GM21737 (cell line): ENCODE results near the gene TNFRSF19.

ENCODE experiments used
- ATAC-seq: cut with Tn5 transposase; IDR thresholded peaks from one replicate; pipeline ENCODE4 v1.9.1; 2021; ENCODE audit warnings: mild to moderate bottlenecking, moderate library complexity; ENCODE audit not compliant: unreplicated experiment

The TNFRSF19 gene

DNA sequence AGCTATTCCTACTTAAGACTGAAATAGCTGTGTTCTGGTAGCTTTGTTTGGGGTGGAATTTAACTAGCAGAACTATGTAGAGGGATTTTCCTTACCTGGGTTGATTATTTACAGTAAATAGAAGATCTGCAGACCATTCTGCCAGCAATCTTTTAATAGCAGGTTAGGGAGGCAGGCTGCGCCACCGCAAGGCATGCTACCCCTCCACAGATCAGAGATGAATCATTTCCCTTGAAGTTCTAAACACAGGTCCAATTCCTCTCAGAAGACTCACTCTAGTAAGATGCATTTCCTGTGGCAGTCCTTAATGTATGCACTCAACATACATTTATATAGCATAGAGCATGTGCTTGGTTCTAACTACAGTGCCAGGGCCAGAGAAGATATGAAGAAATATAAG lies 109.0 kb downstream of the TNFRSF19 start:
- ATAC-seq, result no peak

DNA sequence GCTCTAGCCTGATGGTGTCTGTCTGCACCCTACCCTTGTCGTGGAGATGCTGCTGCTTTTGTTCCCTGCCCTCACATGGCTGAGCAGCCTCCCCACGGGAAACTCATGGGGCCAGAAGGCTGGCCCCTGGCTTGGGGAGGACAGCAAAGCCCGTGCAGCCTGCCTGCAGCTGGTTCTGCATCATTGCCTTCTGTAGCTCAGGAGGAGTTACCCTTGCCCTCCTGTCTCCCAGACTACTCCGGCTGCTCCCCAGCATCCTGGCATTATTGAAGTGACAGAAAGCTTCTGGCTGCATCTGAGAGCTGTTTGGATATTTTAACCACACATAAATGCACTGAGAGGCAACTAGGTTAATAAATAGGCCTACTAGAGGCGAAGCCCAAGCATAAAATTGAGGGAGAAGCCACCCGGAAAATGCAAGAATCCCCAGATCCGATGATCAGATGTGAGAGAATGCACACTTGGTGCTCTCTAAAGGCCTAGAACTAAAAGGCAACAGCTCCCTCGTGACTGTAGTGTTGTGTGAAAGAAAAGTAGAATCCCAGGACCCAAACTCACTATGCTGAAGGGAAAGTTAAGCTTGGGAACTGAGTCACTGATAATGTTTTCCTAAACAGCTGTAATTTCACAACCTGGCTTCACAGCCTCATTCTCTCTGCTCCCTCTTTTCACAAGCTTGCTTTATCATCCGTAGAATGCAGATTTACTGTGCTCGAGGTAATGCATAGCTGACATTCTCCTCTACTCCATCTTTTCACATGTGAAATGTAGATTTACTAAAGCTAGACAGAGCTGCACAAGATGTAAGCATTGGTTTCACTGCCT lies 110.8 kb downstream of the TNFRSF19 start:
- ATAC-seq, result no peak

DNA sequence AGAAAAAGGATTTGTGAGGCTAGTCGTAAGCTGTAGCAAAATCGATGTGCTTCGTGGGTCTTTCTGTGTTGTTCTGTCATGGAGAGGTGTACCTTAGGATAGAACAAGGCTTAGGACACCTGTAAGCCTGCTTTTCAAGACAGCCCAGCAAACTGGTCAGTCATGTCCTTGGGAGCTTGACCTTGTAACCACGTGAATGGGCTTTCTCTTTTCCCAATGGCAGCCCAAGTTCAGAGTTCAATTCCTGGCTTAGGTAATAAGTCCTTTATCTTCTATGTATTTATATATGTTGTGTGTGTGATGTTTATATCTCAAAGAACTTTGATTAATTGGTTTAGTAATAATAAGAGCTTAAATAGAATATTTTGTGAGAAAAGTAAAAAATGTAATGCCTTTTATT lies 112.9 kb downstream of the TNFRSF19 start:
- no peak for ATAC-seq

DNA sequence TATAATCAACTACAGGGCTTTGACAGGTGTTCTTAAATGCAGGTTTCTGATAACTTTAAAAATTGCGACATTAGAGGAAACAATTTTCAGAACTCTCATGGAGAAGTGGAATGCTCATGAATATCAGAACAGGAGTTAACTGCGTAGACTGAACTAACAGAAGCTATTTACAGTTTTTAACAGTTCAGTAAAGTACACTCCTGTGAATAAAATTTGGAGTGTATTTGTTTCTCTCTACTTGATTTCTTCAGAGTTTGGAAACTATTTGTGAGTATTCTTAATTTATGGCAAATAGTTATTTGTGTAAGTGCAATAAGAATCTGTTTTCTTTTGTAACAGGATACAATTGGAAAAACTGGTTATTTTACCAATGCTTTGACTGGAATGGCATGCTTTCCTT lies 114.4 kb downstream of the TNFRSF19 start:
- no peak for ATAC-seq

DNA sequence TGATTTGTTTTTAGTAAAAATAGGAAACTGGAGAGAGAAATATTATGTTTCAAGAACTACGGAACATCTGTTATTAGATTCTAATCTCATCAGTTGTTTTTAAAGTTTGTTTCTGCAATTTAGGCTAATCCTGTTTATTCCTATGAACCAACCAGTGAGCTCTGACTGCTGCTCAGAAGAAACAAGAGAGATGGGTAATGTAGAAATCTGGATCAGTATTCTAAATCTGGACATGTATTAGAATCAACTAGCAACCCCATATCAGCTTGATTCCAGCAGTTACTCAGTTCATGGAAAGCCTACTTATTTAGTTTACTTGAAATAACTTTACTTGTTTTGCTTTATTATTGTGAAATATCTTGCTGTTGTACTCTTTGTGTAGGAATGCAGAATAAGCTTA lies 115.2 kb downstream of the TNFRSF19 start:
- ATAC-seq, result no peak

DNA sequence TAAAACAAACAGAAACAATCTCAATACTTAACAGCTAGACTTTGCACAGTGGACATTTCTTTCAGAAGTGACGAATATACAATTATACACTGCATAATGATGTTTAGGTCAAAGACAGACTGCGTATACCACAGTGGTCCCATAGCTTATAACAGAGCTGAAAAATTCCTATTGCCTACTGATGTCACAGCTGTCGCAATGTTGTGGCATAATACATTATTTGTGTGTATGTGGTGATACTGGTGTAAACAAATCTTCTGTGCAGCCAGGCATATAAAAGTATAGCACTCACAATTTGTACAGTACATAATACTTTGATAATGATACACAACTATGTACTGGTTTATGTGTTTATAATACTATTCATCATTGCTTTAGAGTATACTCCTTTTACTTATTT lies 116.7 kb downstream of the TNFRSF19 start:
- no peak for ATAC-seq

DNA sequence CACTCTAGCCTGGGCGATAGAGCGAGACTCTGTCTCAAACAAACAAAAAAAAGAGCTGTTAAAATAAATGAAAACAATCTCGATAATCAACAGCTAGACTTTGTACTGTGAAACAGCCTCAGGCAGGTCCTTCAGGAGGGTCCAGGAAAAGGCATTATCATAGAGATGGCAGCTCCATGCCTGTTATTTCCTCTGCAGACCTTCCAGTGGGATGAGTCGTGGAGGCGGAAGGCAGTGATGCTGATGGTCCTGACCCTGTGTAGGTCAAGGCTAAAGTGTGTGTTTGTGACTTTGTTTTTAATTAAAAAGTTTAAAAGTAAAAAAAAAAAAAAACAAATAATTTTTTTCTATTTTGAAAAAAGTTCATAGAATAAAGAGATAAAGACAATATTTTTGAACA lies 117.4 kb downstream of the TNFRSF19 start:
- ATAC-seq, result no peak

DNA sequence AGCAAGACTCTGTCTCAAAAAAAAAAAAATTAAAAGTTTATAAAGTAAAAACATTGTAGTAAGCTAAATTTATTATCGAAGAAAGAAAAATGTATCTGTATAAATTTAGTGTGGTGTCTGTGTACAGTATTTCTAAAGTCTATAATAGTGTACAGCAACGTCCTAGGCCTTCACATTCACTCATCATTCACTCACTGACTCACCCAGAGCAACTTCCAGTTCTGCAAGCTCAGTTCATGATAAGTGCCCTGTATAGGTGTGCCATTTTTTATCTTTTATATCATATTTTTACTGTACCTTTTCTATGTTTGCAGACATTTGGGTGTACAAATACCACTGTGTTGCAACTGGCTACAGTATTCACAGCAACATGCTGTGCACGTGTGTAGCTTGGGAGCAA lies 118.1 kb downstream of the TNFRSF19 start:
- no peak for ATAC-seq

DNA sequence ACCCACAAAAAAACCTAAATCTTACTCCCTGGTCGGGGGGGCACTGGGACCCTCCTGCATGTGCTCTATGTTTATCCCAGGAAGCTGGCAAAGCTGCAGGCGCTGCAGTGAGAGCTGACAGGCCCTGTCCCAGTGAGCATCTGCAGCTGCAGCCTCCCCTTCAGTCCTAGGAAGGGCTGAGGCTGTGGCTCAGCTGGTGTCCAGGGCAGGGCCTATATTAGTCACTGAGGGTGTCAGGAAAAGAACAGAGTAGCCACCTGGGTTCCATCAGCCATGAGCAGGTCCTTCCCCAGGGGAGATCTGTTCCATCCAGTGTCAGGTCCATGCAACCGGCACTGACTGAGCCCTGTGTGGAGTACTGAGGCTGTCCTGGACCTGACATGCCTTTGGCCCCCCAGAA lies 120.5 kb downstream of the TNFRSF19 start:
- ATAC-seq, result no peak

DNA sequence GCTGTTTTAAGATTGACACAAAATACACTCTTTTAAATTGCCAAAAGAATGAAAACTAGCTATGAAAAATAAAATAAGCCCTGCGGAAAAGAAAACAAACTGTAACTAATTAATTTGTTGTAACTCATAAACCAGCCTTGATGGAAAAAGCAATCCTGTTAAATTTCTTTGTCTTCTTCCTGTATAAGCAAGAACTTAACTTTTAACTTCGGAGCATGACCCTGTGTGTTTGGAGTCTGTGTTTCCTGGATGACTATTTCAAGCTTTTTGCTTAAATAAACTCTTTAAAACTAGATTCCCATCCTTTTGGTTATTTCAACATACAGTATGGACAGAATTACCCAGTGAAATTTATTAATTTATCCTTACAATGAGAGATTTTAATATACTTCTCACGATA lies 122.6 kb downstream of the TNFRSF19 start:
- ATAC-seq, result no peak

DNA sequence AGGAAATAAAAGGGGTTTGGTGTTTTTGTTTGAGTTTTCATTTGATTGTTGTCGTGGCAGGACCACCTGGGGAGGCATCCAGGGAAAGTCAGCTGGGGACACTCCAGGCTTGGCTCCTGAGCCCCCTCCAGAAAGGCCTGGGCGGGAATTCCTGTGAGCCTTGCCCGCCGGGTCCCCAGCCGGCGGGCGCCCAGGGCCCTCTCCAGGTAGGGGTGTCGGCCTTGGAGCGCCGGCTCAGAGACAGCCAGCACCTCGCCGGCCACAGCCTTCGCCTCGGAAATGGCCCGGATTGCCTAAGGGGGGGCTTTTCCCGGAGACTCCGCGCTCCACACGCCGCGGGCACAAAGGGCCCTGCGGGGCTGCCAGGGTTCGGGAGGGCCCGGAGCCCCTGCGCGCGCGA lies 125.0 kb downstream of the TNFRSF19 start:
- ATAC-seq, result no peak

DNA sequence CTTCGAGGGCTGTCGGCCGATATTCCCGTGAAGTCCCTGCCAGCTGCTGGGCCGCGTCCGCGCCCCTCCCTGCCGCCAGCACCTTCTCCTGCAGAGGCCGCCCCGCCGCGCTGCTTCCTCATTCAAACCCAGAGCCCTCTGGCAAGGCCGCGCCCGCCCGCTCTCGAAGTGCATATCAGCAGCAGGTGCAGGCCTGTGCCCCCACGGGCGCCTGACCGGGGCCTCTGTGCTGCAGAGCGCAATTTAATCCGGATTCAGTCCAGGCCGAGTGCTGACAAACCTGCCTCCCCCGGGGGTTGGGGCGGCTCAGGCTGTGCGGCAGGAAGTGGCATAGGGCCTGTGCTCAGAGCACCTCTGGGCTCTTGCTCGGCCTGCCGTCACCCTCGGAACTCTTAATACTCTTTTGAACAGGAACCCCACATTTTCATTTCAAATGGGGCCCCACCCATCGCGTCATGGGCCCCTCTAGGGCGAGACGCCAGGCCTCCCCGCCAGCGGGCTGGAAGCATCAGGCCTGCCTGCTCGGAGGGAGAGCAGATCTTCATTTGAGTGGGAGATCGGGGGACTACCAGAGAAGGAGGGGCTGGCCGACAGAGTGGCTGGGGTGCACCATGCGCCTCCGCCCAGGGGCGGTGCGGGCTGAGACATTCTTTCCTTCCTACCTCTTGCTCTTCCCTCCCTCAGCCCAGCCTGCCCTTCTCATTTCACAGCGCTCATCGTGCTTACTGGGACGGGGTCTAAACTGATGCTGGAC lies 125.7 kb downstream of the TNFRSF19 start:
- peak; percentile 97 for ATAC-seq

DNA sequence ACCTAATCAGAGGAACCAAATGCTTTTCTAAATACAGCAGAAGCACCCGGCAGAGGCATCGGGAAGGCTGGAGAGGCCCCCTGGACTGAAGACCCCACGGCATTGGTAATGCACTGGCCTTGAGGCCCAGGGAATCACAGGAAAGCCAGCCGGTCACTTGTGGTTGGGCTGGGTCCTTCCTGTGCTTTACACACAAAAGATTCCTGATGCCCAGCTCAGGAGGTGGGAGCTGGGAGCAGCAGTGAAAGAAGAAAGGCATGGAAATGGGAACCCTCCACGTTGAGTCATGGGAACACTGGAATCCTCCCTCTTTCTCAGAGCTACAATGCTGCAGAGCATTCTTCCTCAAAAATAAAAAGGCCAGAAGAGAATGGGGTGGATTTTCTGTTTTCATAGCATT lies 126.4 kb downstream of the TNFRSF19 start:
- no peak for ATAC-seq

DNA sequence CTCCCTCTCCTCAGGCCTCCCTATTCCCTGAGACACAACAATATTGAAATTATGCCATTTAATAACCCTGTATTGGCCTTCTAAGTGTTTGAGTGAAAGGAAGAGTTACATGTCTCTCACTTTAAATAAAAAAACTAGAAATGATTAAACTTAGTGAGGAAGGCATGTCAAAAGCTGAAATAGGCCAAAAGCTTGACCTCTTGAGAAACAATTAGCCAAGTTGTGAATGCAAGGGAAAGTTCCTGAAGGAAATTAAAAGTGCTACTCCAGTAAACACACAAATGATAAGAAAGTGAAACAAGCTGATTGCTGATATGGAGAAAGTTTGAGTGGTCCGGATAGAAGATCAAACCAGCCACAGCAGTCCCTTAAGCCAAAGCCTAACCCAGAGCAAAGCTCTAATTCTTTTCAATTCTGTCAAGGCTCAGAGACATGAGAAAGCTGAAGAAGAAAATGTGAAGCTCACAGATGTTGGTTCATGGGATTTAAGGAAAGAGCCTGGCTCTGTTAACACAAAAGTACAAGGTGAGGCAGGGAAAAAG lies 127.6 kb downstream of the TNFRSF19 start:
- no peak for ATAC-seq

DNA sequence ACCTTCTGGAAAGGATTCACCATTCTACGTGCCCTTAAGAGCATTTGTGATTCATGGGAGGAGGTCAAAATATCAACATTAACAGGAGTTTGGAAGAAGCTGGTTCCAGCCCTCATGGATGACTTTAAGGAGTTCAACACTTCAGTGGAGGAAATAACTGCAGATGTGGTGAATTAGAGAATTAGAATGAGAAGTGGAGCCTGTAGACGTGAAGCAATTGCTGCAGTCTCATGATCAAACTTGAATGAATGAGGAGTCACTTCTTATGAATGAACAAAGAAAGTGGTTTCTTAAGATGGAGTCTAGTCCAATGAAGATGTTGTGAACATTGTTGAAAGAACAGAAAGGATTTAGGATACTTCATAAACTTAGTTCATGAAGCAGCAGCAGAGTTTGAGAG lies 129.1 kb downstream of the TNFRSF19 start:
- ATAC-seq, result no peak

DNA sequence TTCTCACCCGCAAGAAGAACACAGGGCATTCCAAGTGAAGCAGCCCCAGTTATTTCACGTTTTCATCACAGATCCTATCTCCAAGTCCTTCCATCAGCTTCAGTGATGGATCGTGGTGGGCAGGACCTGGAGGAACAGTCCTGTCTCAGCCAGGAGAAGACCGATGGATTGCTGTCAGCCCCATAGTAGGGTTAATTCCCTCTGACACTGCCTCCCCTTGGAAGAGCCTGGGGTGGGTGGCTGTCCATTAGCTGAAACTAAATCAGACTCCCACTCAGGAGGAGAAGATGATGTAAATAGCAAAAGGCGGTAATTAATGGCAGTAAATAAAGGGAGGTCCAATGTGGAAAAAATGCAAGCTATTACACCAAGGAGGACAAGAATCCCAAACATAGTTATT lies 131.0 kb downstream of the TNFRSF19 start:
- no peak for ATAC-seq

DNA sequence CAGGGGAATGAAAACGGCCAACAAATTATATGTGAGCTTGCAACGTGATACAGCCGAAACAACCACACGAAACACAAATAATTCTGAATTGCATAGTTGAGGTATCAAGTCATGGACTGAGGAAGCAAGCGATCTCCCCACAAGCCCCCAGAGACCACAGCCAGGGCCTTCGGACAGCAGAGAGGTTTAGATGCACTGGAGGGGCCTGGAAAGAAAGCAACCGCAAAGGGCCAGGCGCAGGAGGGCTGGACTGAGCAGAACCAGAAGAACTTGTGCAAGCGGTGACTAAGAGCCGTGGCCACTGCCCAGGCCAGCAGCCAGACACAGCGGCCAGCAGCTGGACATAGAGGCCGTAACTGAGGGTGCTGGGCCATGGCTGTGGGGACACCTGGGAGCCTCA lies 131.4 kb downstream of the TNFRSF19 start:
- no peak for ATAC-seq

DNA sequence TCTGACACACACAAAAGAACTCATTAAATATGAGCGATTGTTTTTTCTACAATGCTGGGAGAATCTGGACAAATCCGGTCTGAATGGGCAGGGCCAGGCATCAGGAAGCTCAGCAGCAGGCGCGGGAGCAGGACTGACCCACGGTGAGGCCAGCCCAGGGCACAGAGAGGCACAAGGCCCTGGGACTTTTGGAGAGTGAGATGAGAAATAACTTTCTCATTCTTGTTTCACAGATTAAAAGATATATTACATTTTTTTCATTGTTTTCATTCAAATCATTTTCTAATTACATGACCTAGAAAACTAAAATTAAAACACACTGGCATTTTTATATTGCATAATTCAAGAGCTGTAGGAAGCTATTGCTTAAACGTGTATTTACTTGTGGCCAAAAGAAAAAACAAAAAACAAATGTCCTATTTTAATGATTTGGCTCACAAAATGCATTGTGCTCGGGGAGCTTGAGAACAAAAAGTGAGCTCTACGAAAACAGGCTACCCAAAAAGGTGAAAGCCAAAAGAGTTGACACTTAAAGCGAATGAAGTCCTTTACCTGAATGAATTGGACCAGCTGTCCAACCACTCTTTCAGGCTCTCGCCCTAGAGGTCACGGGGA lies 133.1 kb downstream of the TNFRSF19 start:
- no peak for ATAC-seq

DNA sequence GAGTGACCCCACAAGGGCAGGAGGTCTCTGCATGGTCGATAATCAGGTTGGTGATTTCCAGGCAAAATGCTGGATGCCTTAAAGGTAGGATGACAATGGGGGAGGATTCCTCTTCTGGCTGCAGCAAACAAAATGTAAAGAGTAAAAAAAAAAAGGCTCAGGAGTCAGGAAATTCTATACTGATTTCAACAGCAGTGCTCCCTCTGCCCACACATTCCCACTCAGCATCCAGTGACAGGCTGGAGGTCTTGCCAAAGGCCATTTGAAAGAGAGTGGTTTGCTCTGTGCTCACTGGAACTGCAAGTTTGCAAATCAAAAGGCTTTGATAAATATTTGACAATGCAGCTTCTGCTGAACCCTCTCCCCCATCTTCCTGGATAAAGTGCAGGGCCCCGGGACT lies 135.4 kb downstream of the TNFRSF19 start:
- no peak for ATAC-seq

DNA sequence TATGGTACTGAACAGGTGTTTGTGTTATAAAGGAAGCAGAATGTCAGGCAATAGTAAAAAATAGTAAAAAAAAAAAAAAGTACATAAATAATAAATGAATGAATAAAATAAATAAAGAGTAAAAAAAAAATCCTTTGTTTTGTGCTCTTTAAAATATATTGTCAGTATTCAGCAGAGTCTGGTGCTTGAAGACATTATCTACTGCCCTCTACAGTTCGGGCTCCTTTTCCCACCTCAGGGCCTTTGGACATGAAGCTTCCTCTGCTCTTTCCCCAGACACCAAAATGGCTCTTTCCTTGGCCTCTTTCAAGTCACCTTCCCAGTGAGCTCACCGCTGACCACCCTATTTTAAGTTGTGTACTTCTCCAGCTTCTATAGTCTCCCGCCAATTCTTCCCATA lies 137.5 kb downstream of the TNFRSF19 start:
- ATAC-seq, result no peak

DNA sequence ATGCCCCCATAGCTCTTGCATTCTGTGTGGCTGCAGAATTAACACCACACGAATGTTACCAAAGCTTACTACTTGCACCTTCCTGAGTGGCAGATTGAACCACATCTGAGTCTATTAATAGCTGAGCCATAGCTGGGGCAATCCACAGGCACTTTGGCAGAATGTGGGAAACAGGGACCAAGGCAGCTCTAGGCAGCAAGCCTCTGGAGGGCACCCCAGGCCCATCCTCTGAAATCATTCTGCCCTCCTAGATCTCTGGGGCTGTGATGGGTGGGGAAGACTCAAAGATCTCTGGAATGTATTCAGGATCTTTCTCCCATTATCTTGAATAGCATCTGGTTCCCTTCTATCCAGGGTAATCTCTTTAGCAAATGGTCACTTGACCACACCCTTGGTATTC lies 139.3 kb downstream of the TNFRSF19 start:
- no peak for ATAC-seq

DNA sequence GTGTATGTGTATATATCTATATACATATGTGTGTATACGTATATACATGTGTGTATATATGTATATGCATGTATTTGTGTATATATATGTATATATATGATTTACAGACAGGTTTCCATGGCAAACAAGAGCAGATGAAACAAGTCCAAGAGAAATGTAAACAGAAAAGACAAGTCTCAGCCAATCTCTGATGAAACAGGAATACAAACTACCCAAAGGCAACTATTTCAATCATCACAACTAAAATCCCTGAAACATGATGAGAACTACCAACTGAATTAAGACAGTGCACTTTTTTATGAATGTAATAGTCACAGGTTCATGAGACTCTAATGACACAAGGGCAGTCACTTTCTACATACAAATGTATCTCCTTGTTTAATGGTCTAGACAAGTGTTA lies 140.2 kb downstream of the TNFRSF19 start:
- no peak for ATAC-seq
